Measurements from ENCODE around the gene TSNAXIP1. TPM values are rescaled to one million over a fixed set of nuclear protein-coding genes. Genes with fewer than 3 reads are reported as not detected.

TSNAXIP1 gene
- total and polyA plus RNA-seq, 12 donors, result 0.15 to 1.2 (median 0.56) TPM

- TF ChIP-seq, protein P1, sequence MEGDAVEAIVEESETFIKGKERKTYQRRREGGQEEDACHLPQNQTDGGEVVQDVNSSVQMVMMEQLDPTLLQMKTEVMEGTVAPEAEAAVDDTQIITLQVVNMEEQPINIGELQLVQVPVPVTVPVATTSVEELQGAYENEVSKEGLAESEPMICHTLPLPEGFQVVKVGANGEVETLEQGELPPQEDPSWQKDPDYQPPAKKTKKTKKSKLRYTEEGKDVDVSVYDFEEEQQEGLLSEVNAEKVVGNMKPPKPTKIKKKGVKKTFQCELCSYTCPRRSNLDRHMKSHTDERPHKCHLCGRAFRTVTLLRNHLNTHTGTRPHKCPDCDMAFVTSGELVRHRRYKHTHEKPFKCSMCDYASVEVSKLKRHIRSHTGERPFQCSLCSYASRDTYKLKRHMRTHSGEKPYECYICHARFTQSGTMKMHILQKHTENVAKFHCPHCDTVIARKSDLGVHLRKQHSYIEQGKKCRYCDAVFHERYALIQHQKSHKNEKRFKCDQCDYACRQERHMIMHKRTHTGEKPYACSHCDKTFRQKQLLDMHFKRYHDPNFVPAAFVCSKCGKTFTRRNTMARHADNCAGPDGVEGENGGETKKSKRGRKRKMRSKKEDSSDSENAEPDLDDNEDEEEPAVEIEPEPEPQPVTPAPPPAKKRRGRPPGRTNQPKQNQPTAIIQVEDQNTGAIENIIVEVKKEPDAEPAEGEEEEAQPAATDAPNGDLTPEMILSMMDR (IDR thresholded peaks at IDR 0.05), result no peak
- H3K27ac ChIP-seq, result no peak overlapping the region
- intact Hi-C loops (cut with DNase I), result loop anchor here in 6 of 10 donors (5.0 to 10.0 kb wide), 6 partner anchors 137 to 413 kb away; no protein-coding TSS in a partner anchor
- no peak overlapping the region for H3K4me3 ChIP-seq
- no peaks in the 10 kb centered on the region for H3K9me3 ChIP-seq
- peaks cover 0 to 12% (median 8%) of the 10 kb centered on the region in 9 donors for H3K4me1 ChIP-seq
- WGBS, 2 donors, result 95 to 98% methylated on average over 1 of the region's 1 CpG
- no peaks in the 10 kb centered on the region for H3K27me3 ChIP-seq
- no peaks in the 10 kb centered on the region for H3K36me3 ChIP-seq
- DNase-seq (no peak), ATAC-seq (no peak)
Observed at GRCh38 chr16:67811899-67812298, 5.2 kb downstream of the TSNAXIP1 start.

- no peaks in the 10 kb centered on the region for H3K9me3 ChIP-seq
- H3K4me3 ChIP-seq, result no peak overlapping the region
- intact Hi-C loops (cut with DNase I), result loop anchor here in 6 of 10 donors (2.0 to 10.0 kb wide), 7 partner anchors 56 to 410 kb away; no protein-coding TSS in a partner anchor
- H3K4me1 ChIP-seq, result peaks cover 0 to 7% (median 0%) of the 10 kb centered on the region in 9 donors
- H3K36me3 ChIP-seq, result no peaks in the 10 kb centered on the region
- H3K27me3 ChIP-seq, result no peaks in the 10 kb centered on the region
- WGBS, 2 donors, result 81 to 87% methylated on average over 8 of the region's 8 CpGs
- TF ChIP-seq, protein P1 (IDR thresholded peaks at IDR 0.05), result no peak
- no peak overlapping the region for H3K27ac ChIP-seq
- no peak for ATAC-seq
- no peak for DNase-seq
Observed at GRCh38 chr16:67814567-67814966, 7.9 kb downstream of the TSNAXIP1 start.

DNA sequence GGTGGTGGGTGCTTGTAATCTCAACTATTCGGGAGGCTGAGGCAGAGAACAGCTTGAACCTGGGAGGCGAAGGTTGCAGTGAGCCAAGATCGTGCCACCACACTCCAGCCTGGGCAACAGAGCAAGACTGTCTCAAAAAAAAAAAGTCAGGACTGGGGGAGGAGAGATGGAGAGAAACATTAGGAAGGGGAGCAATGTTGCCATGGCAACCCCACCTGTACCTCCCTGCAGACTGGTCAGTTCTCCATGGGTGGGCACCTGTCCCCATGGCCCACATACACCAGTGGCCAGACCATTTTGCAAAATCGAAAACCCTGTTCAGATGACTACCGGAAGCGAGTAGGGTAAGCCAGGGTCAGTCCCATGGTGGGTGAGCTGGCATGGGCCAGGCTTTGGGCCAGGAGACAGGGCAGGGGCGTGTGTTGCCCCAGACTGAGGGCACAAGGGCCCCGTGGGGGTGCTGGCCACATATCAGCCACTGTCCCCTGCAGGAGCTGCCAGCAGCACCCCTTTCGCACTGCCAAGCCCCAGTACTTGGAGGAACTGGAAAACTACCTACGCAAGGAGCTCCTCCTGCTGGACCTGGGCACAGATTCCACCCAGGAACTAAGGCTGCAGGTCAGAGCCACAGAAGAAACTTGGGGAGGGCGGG is 14.0 kb downstream of the TSNAXIP1 start:
- Histone ChIP-seq H3K36me3 (peaks cover 0 to under 1% (median 0%) of the 10 kb centered on the region in 9 donors), H3K27ac (no peak overlapping the region), H3K9me3 (no peaks in the 10 kb centered on the region), H3K27me3 (no peaks in the 10 kb centered on the region), H3K4me1 (peaks cover 0 to 7% (median 0%) of the 10 kb centered on the region in 9 donors), H3K4me3 (no peak overlapping the region)
- intact Hi-C loops (cut with DNase I), result loop anchor here in 1 of 10 donors (10.0 kb wide), 1 partner anchor 214 kb away; no protein-coding TSS in a partner anchor
- DNase-seq, result no peak
- no peak for ATAC-seq
- TF ChIP-seq, protein P1 (IDR thresholded peaks at IDR 0.05), result no peak
- 94 to 95% methylated on average over 11 of the region's 11 CpGs for WGBS, 2 donors

GRCh38 chr16:67822511-67822910 is 15.8 kb downstream of the TSNAXIP1 start:
- Histone ChIP-seq H3K36me3 (peaks cover 0 to 18% (median 0%) of the 10 kb centered on the region in 9 donors), H3K9me3 (no peaks in the 10 kb centered on the region), H3K27ac (no peak overlapping the region), H3K27me3 (no peaks in the 10 kb centered on the region), H3K4me1 (no peaks in the 10 kb centered on the region), H3K4me3 (no peak overlapping the region)
- TF ChIP-seq, protein P1 (IDR thresholded peaks at IDR 0.05), result no peak
- ATAC-seq, result peak in 1 of 8 donors; percentile 6
- DNase-seq, result no peak
- intact Hi-C loops (cut with DNase I), result loop anchor here in 1 of 10 donors (10.0 kb wide), 1 partner anchor 212 kb away; no protein-coding TSS in a partner anchor
- WGBS, 2 donors, result 89 to 92% methylated on average over 2 of the region's 2 CpGs
